ENCODE measurements around the gene PPP1R10. TPM values are rescaled to one million over a fixed set of nuclear protein-coding genes. Genes with fewer than 3 reads are reported as not detected.

PPP1R10 gene
- total and polyA plus RNA-seq, 2 of the 13 experiments (the other 11 are each of a cell fraction or from before 2014, with no cell fraction given): 26.3 to 38.4 TPM

- TF ChIP-seq ZNF839 (CRISPR knock-in tag; IDR thresholded peaks at IDR 0.05; ENCODE audit: borderline replicate concordance) (peak; percentile 99), ZMYM4 (CRISPR knock-in tag; IDR thresholded peaks at IDR 0.05) (peak; percentile 88), ZKSCAN8 (CRISPR knock-in tag; IDR thresholded peaks at IDR 0.05; ENCODE audit: borderline replicate concordance) (peak; percentile 43; the same call in 1 of the 2 replicates), SRF (IDR thresholded peaks at IDR 0.05; ENCODE audit: low read depth, low read length) (no peak), RAD51 (IDR thresholded peaks at IDR 0.05; ENCODE audit: borderline replicate concordance) (no peak), TP53 (CRISPR knock-in tag; conservative IDR thresholded peaks at IDR 0.05) (no peak), NFKB2 (CRISPR knock-in tag; IDR thresholded peaks at IDR 0.05; ENCODE audit: borderline replicate concordance) (peak; percentile 90; the same call in 1 of the 2 replicates), ZNF331 (CRISPR knock-in tag; IDR thresholded peaks at IDR 0.05) (peak; percentile 38; the same call in 1 of the 2 replicates), ZNF160 (CRISPR knock-in tag; IDR thresholded peaks at IDR 0.05) (peak; percentile 39; the same call in 1 of the 2 replicates), KAT7 (CRISPR knock-in tag; IDR thresholded peaks at IDR 0.05; ENCODE audit: borderline replicate concordance) (peak; percentile 87), ZNF329 (CRISPR knock-in tag; IDR thresholded peaks at IDR 0.05; ENCODE audit: low read depth) (no peak), ARID2 (CRISPR knock-in tag; IDR thresholded peaks at IDR 0.05; ENCODE audit: borderline replicate concordance) (peak; percentile 89), KMT2A (CRISPR knock-in tag; IDR thresholded peaks at IDR 0.05) (peak; percentile 56; the same call in 1 of the 2 replicates), ZNF550 (CRISPR knock-in tag; IDR thresholded peaks at IDR 0.05; ENCODE audit: borderline replicate concordance) (0 out of 2 replicates have a peak, but pooled peaks have one; percentile 59), SRY (CRISPR knock-in tag; IDR thresholded peaks at IDR 0.05) (peak; percentile 63), HNF1B (CRISPR knock-in tag; IDR thresholded peaks at IDR 0.05) (peak; percentile 85), JARID2 (CRISPR knock-in tag; IDR thresholded peaks at IDR 0.05; ENCODE audit: insufficient replicate concordance) (peak; percentile 19), NCOA5 (CRISPR knock-in tag; IDR thresholded peaks at IDR 0.05) (no peak), RFX1 (IDR thresholded peaks at IDR 0.05) (peak; percentile 30; the same call in 1 of the 2 replicates), WIZ (CRISPR knock-in tag; IDR thresholded peaks at IDR 0.05) (no peak), ZNF335 (CRISPR knock-in tag; IDR thresholded peaks at IDR 0.05) (peak; percentile 79), HOXA9 (CRISPR knock-in tag; IDR thresholded peaks at IDR 0.05; ENCODE audit: borderline replicate concordance) (no peak)
- TF ChIP-seq, protein P1, sequence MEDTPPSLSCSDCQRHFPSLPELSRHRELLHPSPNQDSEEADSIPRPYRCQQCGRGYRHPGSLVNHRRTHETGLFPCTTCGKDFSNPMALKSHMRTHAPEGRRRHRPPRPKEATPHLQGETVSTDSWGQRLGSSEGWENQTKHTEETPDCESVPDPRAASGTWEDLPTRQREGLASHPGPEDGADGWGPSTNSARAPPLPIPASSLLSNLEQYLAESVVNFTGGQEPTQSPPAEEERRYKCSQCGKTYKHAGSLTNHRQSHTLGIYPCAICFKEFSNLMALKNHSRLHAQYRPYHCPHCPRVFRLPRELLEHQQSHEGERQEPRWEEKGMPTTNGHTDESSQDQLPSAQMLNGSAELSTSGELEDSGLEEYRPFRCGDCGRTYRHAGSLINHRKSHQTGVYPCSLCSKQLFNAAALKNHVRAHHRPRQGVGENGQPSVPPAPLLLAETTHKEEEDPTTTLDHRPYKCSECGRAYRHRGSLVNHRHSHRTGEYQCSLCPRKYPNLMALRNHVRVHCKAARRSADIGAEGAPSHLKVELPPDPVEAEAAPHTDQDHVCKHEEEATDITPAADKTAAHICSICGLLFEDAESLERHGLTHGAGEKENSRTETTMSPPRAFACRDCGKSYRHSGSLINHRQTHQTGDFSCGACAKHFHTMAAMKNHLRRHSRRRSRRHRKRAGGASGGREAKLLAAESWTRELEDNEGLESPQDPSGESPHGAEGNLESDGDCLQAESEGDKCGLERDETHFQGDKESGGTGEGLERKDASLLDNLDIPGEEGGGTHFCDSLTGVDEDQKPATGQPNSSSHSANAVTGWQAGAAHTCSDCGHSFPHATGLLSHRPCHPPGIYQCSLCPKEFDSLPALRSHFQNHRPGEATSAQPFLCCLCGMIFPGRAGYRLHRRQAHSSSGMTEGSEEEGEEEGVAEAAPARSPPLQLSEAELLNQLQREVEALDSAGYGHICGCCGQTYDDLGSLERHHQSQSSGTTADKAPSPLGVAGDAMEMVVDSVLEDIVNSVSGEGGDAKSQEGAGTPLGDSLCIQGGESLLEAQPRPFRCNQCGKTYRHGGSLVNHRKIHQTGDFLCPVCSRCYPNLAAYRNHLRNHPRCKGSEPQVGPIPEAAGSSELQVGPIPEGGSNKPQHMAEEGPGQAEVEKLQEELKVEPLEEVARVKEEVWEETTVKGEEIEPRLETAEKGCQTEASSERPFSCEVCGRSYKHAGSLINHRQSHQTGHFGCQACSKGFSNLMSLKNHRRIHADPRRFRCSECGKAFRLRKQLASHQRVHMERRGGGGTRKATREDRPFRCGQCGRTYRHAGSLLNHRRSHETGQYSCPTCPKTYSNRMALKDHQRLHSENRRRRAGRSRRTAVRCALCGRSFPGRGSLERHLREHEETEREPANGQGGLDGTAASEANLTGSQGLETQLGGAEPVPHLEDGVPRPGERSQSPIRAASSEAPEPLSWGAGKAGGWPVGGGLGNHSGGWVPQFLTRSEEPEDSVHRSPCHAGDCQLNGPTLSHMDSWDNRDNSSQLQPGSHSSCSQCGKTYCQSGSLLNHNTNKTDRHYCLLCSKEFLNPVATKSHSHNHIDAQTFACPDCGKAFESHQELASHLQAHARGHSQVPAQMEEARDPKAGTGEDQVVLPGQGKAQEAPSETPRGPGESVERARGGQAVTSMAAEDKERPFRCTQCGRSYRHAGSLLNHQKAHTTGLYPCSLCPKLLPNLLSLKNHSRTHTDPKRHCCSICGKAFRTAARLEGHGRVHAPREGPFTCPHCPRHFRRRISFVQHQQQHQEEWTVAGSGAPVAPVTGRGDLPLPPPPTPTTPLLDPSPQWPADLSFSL (CRISPR knock-in tag; IDR thresholded peaks at IDR 0.05): no peak
Measured at GRCh38 chr6:30626484-30627366, 9.7 kb upstream of the PPP1R10 start, which contains the start of gene ATAT1 (continued).
